GM12878 (cell line): ENCODE results near the gene PPP1R1A. TPM values are rescaled to one million over a fixed set of nuclear protein-coding genes. Genes with fewer than 3 reads are reported as not detected.

Experiments used
- ATAC-seq: fragments of 200-7000 bp; cut with Tn5 transposase; 3 replicates; pipeline ENCODE4 v1.9.1; 2020; ENCODE audit warnings: mild to moderate bottlenecking, moderate library complexity
- BruUV-seq: library from RNA; stranded (reverse); fragments of 400-500 nt; replicated peaks from 2 replicates; lab custom pipeline; 2021; lab: Mats Ljungman, UMichigan
- CTCF ChIA-PET: fragments of 300-600 bp; sonication (Branson Sonifier 250); formaldehyde crosslinking; extraction: SDS; loops from one replicate; lab custom pipeline; 2021; ENCODE audit warnings: inconsistent platforms; lab: Yijun Ruan, JAX
- POLR2A ChIA-PET: fragments of 350-600 bp; formaldehyde crosslinking; extraction: SDS; loops from one replicate; lab custom pipeline; 2021; ENCODE audit warnings: inconsistent platforms; lab: Charles Lee
- RAD21 ChIA-PET: fragments of 300-600 bp; sonication (Branson Sonifier 250); formaldehyde crosslinking; loops from one replicate; lab custom pipeline; 2023; ENCODE audit warnings: antibody characterized with exemption; ENCODE audit not compliant: unreplicated experiment; lab: Charles Lee
- SMC1A ChIA-PET: fragments of 300-600 bp; sonication (Branson Sonifier 250); formaldehyde crosslinking; loops from one replicate; lab custom pipeline; 2023; ENCODE audit not compliant: unreplicated experiment, uncharacterized antibody; lab: Charles Lee
- DNase-seq: peaks from one replicate; pipeline ENCODE4 v3.0.0-alpha.2; 2011; ENCODE audit warnings: low read depth, low spot score
- FAIRE-seq: peaks from 3 replicates; lab custom pipeline; 2011; peaks lifted over from hg19 to GRCh38; lab: Jason Lieb, UNC
- H2AFZ ChIP-seq: 2 replicates; pipeline ENCODE4 v1.6.0; 2011; ENCODE audit warnings: low read depth, low read length, control low read depth; ENCODE audit not compliant: control insufficient read depth
- H3K27ac ChIP-seq: 2 replicates; pipeline ENCODE4 v1.5.1; 2011; ENCODE audit warnings: control low read depth; ENCODE audit not compliant: control insufficient read depth, insufficient read depth
- H3K27me3 ChIP-seq, 2 experiments: replicated peaks in 1 of 2; 2 replicates each; pipeline versions ENCODE4 v1.6.0 to v1.6.1; 2011; ENCODE audit warnings: low read length in 1 of 2; ENCODE audit not compliant: control insufficient read depth in 2 of 2, insufficient read depth in 2 of 2
- H3K36me3 ChIP-seq, 2 experiments: 2 replicates each; pipeline ENCODE4 v1.5.1; 2011; ENCODE audit warnings: low read length in 1 of 2; ENCODE audit not compliant: control insufficient read depth in 2 of 2, insufficient read depth in 2 of 2
- H3K4me1 ChIP-seq: 2 replicates; pipeline ENCODE4 v1.6.1; 2011; ENCODE audit warnings: mild to moderate bottlenecking, low read length, moderate library complexity, mixed read lengths; ENCODE audit not compliant: control insufficient read depth, insufficient read depth
- H3K4me2 ChIP-seq: 2 replicates; pipeline ENCODE4 v1.6.0; 2011; ENCODE audit warnings: control low read depth; ENCODE audit not compliant: control insufficient read depth, insufficient read depth
- H3K4me3 ChIP-seq: fragments of 200-600 bp; sonication (generic); 2 replicates; pipeline ENCODE4 v1.5.1; 2016
- H3K79me2 ChIP-seq: 2 replicates; pipeline ENCODE4 v1.6.0; 2011; ENCODE audit warnings: low read length; ENCODE audit not compliant: control insufficient read depth, insufficient read depth
- H3K9ac ChIP-seq: 2 replicates; pipeline ENCODE4 v1.8.0; 2011; ENCODE audit warnings: low read length, control low read depth, mixed read lengths; ENCODE audit not compliant: control insufficient read depth, insufficient read depth
- H3K9me3 ChIP-seq: replicated peaks from 3 replicates; pipeline ENCODE4 v1.5.1; 2011; ENCODE audit warnings: mild to moderate bottlenecking, low read length; ENCODE audit not compliant: control insufficient read depth, insufficient read depth
- H4K20me1 ChIP-seq: 2 replicates; pipeline ENCODE4 v1.6.0; 2011; ENCODE audit not compliant: control insufficient read depth, insufficient read depth
- MLLT1 ChIP-seq: fragments of 450-650 bp; IDR thresholded peaks from 2 replicates; pipeline ENCODE4 v1.6.1; 2016; ENCODE audit warnings: mild to moderate bottlenecking
- MYC ChIP-seq: IDR thresholded peaks from 2 replicates; pipeline ENCODE4 v1.6.1; 2011; ENCODE audit warnings: mild to moderate bottlenecking, low read length, moderate library complexity, inconsistent platforms; ENCODE audit not compliant: insufficient read depth, insufficient replicate concordance, insufficient read length, severe bottlenecking
- NR2F1 ChIP-seq: fragments of 450-650 bp; conservative IDR thresholded peaks from 2 replicates; pipeline ENCODE4 v1.6.1; 2017; ENCODE audit warnings: mild to moderate bottlenecking
- PML ChIP-seq: IDR thresholded peaks from 2 replicates; pipeline ENCODE4 v1.6.1; 2012; ENCODE audit warnings: low read length, inconsistent platforms
- STAT1 ChIP-seq: fragments of 450-650 bp; conservative IDR thresholded peaks from 2 replicates; pipeline ENCODE4 v1.6.1; 2014; ENCODE audit warnings: antibody characterized with exemption, mild to moderate bottlenecking
- STAT3 ChIP-seq: IDR thresholded peaks from 2 replicates; pipeline ENCODE4 v1.6.1; 2011; ENCODE audit warnings: low read depth, low read length, improper control_type of control experiment
- SUPT20H ChIP-seq: IDR thresholded peaks from 2 replicates; pipeline ENCODE4 v1.6.1; 2011; ENCODE audit warnings: low read depth, mild to moderate bottlenecking, low read length, moderate library complexity, borderline replicate concordance; ENCODE audit not compliant: control insufficient read depth
- USF2 ChIP-seq: IDR thresholded peaks from 2 replicates; pipeline ENCODE4 v1.6.1; 2011; ENCODE audit warnings: low read depth, low read length, improper control_type of control experiment, borderline replicate concordance
- YBX1 ChIP-seq: fragments of 450-650 bp; IDR thresholded peaks from 2 replicates; pipeline ENCODE4 v1.6.1; 2016; ENCODE audit warnings: antibody characterized with exemption
- ZNF687 ChIP-seq: fragments of 450-650 bp; IDR thresholded peaks from 2 replicates; pipeline ENCODE4 v1.6.1; 2017; ENCODE audit warnings: mild to moderate bottlenecking, moderate library complexity
- WGBS: methylation state at CpG from one replicate; pipeline ENCODE4 v1.1.6; 2016; ENCODE audit warnings: low lambda C conversion rate; ENCODE audit not compliant: insufficient replicate concordance, insufficient coverage; ENCODE audit errors: missing lambda C conversion rate; 5-methylcytosine and 5-hydroxymethylcytosine counted together
- in situ Hi-C: fragments of 300-500 bp; cut with MboI; formaldehyde crosslinking; loops from 9 replicates; pipeline ENCODE4 v1.14.3; 2018; ENCODE audit warnings: mixed read lengths
- intact Hi-C: fragments of 100-400 bp; cut with micrococcal nuclease; formaldehyde crosslinking; loops from one replicate; pipeline ENCODE4 v1.14.2; 2022; ENCODE audit not compliant: unreplicated experiment
- polyA plus RNA-seq, 11 experiments: library from polyadenylated mRNA; depleted of rRNA in 4 of 11; unstranded in 6 of 11; stranded (reverse) in 5 of 11; fragments of >200 nt; fragmentation: Nextera tagmentation in 4 of 11; fragmentation: Illumina TruSeq in 1 of 11; extraction: Ambion mirVana in 4 of 11; extraction: Trizol in 1 of 11; gene quantifications; 1 replicate in 1 of 11; 2 replicates in 10 of 11; pipeline versions ENCODE4 v1.2.1 to v1.2.3, GENCODE V29; 2011 to 2016; ENCODE audit warnings: inconsistent platforms in 2 of 11, missing spikeins in 2 of 11, low read depth in 1 of 11
- total RNA-seq, 4 experiments: library from RNA; depleted of rRNA in 3 of 4; stranded (reverse); fragments of >200 nt in 3 of 4; fragmentation: Illumina TruSeq in 1 of 4; extraction: Trizol in 1 of 4; gene quantifications; 2 replicates each; pipeline versions ENCODE4 v1.2.1 to v1.2.3, GENCODE V29; 2013 to 2021
- TF ChIP-seq, protein P1 (sequence below): fragments of 450-650 bp; formaldehyde crosslinking; IDR thresholded peaks from 2 replicates; pipeline ENCODE4 v1.4.0; 2022; ENCODE audit warnings: mild to moderate bottlenecking, moderate library complexity

PPP1R1A gene
- total and polyA plus RNA-seq, 10 of the 15 experiments (the other 5 are each of a cell fraction or from before 2014, with no cell fraction given): 0.03 to 0.08 (median 0.07) TPM; not detected in 7

GRCh38 chr12:54595471-54595870 lies 7.0 kb upstream of the PPP1R1A start (continued):
- TF ChIP-seq, protein P1, sequence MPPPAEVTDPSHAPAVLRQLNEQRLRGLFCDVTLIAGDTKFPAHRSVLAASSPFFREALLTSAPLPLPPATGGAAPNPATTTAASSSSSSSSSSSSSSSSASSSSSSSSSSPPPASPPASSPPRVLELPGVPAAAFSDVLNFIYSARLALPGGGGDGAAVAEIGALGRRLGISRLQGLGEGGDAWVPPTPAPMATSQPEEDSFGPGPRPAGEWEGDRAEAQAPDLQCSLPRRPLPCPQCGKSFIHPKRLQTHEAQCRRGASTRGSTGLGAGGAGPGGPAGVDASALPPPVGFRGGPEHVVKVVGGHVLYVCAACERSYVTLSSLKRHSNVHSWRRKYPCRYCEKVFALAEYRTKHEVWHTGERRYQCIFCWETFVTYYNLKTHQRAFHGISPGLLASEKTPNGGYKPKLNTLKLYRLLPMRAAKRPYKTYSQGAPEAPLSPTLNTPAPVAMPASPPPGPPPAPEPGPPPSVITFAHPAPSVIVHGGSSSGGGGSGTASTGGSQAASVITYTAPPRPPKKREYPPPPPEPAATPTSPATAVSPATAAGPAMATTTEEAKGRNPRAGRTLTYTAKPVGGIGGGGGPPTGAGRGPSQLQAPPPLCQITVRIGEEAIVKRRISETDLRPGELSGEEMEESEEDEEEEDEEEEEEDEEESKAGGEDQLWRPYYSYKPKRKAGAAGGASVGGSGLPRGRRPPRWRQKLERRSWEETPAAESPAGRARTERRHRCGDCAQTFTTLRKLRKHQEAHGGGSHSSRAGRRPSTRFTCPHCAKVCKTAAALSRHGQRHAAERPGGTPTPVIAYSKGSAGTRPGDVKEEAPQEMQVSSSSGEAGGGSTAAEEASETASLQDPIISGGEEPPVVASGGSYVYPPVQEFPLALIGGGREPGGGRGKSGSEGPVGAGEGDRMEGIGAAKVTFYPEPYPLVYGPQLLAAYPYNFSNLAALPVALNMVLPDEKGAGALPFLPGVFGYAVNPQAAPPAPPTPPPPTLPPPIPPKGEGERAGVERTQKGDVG (CRISPR knock-in tag): no peak
- TF ChIP-seq YBX1: no peak
- TF ChIP-seq STAT1: no peak
- no peak for TF ChIP-seq NR2F1

DNA sequence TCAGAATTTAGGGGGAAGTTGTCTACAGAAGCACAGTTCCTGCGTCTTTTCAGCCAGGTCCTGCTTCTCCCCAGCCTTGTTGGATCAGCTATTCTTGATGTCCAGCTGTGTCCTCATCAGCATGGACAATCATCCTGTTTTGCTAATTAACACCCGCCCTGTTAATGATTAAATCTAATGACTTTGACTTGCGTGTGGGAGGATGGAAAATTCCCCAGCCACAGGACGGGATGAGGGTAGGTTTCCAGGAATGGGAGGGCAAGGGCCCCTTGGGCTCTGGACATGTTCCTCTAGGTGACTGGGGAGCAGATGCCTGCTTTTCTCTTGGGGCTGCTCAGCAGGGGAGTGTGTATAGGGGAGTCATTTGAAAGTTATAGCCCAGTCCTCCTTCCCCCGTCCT lies 5.3 kb upstream of the PPP1R1A start:
- Histone ChIP-seq H3K79me2 (no peaks in the 10 kb centered on the region), H2AFZ (no peak overlapping the region), H3K27ac (no peak overlapping the region), H3K4me2 (no peak overlapping the region), H4K20me1 (no peaks in the 10 kb centered on the region), H3K9me3 (no peaks in the 10 kb centered on the region), H3K9ac (no peak overlapping the region), H3K4me1 (no peaks in the 10 kb centered on the region), H3K4me3 (no peak overlapping the region), H3K36me3 (no peaks in the 10 kb centered on the region), H3K27me3 (peaks cover 0 to 10% of the 10 kb centered on the region in 2 experiments; a peak in 3 of 4 replicates)
- WGBS: 5% methylated on average over 5 of the region's 5 CpGs
- TF ChIP-seq STAT3 (no peak), USF2 (no peak), PML (no peak), ZNF687 (no peak), MYC (no peak), MLLT1 (no peak), SUPT20H (no peak)
- ChIA-PET CTCF (interaction anchor here (0.6 to 2.8 kb wide), 5 partner anchors 8 to 1424 kb away, joined by 3 to 17 read pairs (median 3); no protein-coding TSS in a partner anchor), POLR2A (no interaction called here), SMC1A (interaction anchor here (0.6 kb wide), 1 partner anchor 394 kb away, joined by 4 read pairs; no protein-coding TSS in a partner anchor), RAD21 (no interaction called here)
- no peak for ATAC-seq
- intact Hi-C loops (no loop called here), in situ Hi-C loops (no loop called here)
- DNase-seq: no peak
- BruUV-seq: no TSS peak
- FAIRE-seq: no peak
